Mesenchymal stem cell (in vitro differentiated cells and primary cell): Measurements from ENCODE around the gene CSRNP3.

Experiments used
- DNase-seq: peaks from one replicate; pipeline ENCODE4 v3.0.0-alpha.2; 2013
- H2AFZ ChIP-seq: one replicate; pipeline ENCODE4 v1.6.1; 2013; ENCODE audit warnings: low read depth, mild to moderate bottlenecking, control low read depth, inconsistent platforms, low read length, moderate library complexity
- H2AK5ac ChIP-seq: 2 replicates; pipeline ENCODE4 v1.6.1; 2013; ENCODE audit warnings: low read length, moderate library complexity, mild to moderate bottlenecking, inconsistent platforms; ENCODE audit not compliant: severe bottlenecking
- H2BK120ac ChIP-seq: one replicate; pipeline ENCODE4 v1.6.1; 2013; ENCODE audit warnings: low read depth, mild to moderate bottlenecking, inconsistent platforms, low read length, moderate library complexity
- H2BK12ac ChIP-seq, 2 experiments: one replicate each; pipeline ENCODE4 v1.6.1; 2013; ENCODE audit warnings: inconsistent platforms in 2 of 2, low read length in 2 of 2, mild to moderate bottlenecking in 2 of 2, moderate library complexity in 2 of 2, control low read depth in 1 of 2
- H2BK15ac ChIP-seq: one replicate; pipeline ENCODE4 v1.6.1; 2013; ENCODE audit warnings: mild to moderate bottlenecking, low read depth, inconsistent platforms; ENCODE audit not compliant: poor library complexity, severe bottlenecking
- H2BK5ac ChIP-seq: 2 replicates; pipeline ENCODE4 v1.6.1; 2013; ENCODE audit warnings: low read depth, mild to moderate bottlenecking, low read length, control low read depth, inconsistent platforms; ENCODE audit not compliant: poor library complexity, severe bottlenecking
- H3K14ac ChIP-seq, 2 experiments: one replicate each; pipeline ENCODE4 v1.6.1; 2013; ENCODE audit warnings: inconsistent platforms in 2 of 2, low read length in 2 of 2, control low read depth in 1 of 2, mild to moderate bottlenecking in 1 of 2, moderate library complexity in 1 of 2
- H3K18ac ChIP-seq, 2 experiments: one replicate each; pipeline ENCODE4 v1.6.1; 2013; ENCODE audit warnings: inconsistent platforms in 2 of 2, low read length in 2 of 2, control low read depth in 1 of 2, low read depth in 1 of 2, mild to moderate bottlenecking in 1 of 2
- H3K23ac ChIP-seq, 2 experiments: one replicate each; pipeline ENCODE4 v1.6.1; 2013; ENCODE audit warnings: inconsistent platforms in 2 of 2, low read length in 2 of 2, mild to moderate bottlenecking in 2 of 2, moderate library complexity in 2 of 2, control low read depth in 1 of 2
- H3K27ac ChIP-seq: 2 replicates; pipeline ENCODE4 v1.5.1; 2013; ENCODE audit warnings: mild to moderate bottlenecking, moderate library complexity, low read length, control low read depth, inconsistent platforms; ENCODE audit not compliant: poor library complexity, severe bottlenecking
- H3K27me3 ChIP-seq, 2 experiments: 2 replicates each; pipeline versions ENCODE4 v1.6.1 to v1.7.0; 2013; ENCODE audit warnings: low read length in 2 of 2, mild to moderate bottlenecking in 2 of 2, moderate library complexity in 2 of 2, control low read depth in 1 of 2, inconsistent platforms in 1 of 2; ENCODE audit not compliant: control insufficient read depth in 1 of 2, insufficient read depth in 1 of 2
- H3K36me3 ChIP-seq, 2 experiments: 2 replicates each; pipeline versions ENCODE4 v1.6.1 to v1.7.0; 2013; ENCODE audit warnings: low read length in 2 of 2, control low read depth in 1 of 2, inconsistent platforms in 1 of 2, low read depth in 1 of 2, mild to moderate bottlenecking in 1 of 2; ENCODE audit not compliant: insufficient read depth in 2 of 2, control insufficient read depth in 1 of 2
- H3K4ac ChIP-seq, 2 experiments: one replicate each; pipeline ENCODE4 v1.6.1; 2013; ENCODE audit warnings: inconsistent platforms in 2 of 2, low read length in 2 of 2, mild to moderate bottlenecking in 2 of 2, moderate library complexity in 2 of 2, control low read depth in 1 of 2, low read depth in 1 of 2
- H3K4me1 ChIP-seq: 2 replicates; pipeline ENCODE4 v1.6.1; 2013; ENCODE audit warnings: low read depth, low read length, control low read depth; ENCODE audit not compliant: control insufficient read depth, insufficient read depth
- H3K4me2 ChIP-seq: 2 replicates; pipeline ENCODE4 v1.6.1; 2013; ENCODE audit warnings: low read length, mild to moderate bottlenecking, inconsistent platforms; ENCODE audit not compliant: poor library complexity, severe bottlenecking
- H3K4me3 ChIP-seq, 2 experiments: 2 replicates each; pipeline versions ENCODE4 v1.5.1 to v1.7.0; 2013; ENCODE audit warnings: low read length in 2 of 2, mild to moderate bottlenecking in 2 of 2, control low read depth in 1 of 2, low read depth in 1 of 2; ENCODE audit not compliant: insufficient read depth in 1 of 2
- H3K79me1 ChIP-seq: replicated peaks from 2 replicates; pipeline ENCODE4 v1.6.1; 2013; ENCODE audit warnings: mild to moderate bottlenecking, control low read depth, low read length, inconsistent platforms; ENCODE audit not compliant: poor library complexity, severe bottlenecking
- H3K9ac ChIP-seq: 2 replicates; pipeline ENCODE4 v1.7.0; 2013; ENCODE audit warnings: mild to moderate bottlenecking, low read length, moderate library complexity
- H3K9me3 ChIP-seq: 2 replicates; pipeline ENCODE4 v1.7.0; 2013; ENCODE audit warnings: mild to moderate bottlenecking, low read length; ENCODE audit not compliant: control insufficient read depth
- H4K8ac ChIP-seq: one replicate; pipeline ENCODE4 v1.6.1; 2013; ENCODE audit warnings: inconsistent platforms, mild to moderate bottlenecking, low read length, moderate library complexity
- H4K91ac ChIP-seq: one replicate; pipeline ENCODE4 v1.6.1; 2013; ENCODE audit warnings: mild to moderate bottlenecking, low read length, inconsistent platforms
- WGBS: methylation state at CpG from one replicate; pipeline ENCODE4 v1.1.7; 2013; ENCODE audit warnings: mixed read lengths; 5-methylcytosine and 5-hydroxymethylcytosine counted together

The CSRNP3 gene

GRCh38 chr2:165427686-165428085, 41.8 kb upstream of the CSRNP3 start:
- Histone ChIP-seq H3K4ac (no peak overlapping the region), H3K36me3 (no peaks in the 10 kb centered on the region), H2AFZ (no peak overlapping the region), H2BK12ac (peak overlapping the region in 1 of 2 experiments; percentile 34), H3K9me3 (no peaks in the 10 kb centered on the region), H3K4me2 (no peak overlapping the region), H4K8ac (no peak overlapping the region), H3K23ac (no peak overlapping the region), H2AK5ac (no peak overlapping the region), H3K27me3 (no peaks in the 10 kb centered on the region), H3K4me1 (no peaks in the 10 kb centered on the region), H2BK15ac (no peak overlapping the region), H3K9ac (no peak overlapping the region), H3K79me1 (no peaks in the 10 kb centered on the region), H3K4me3 (no peak overlapping the region), H2BK120ac (no peak overlapping the region), H2BK5ac (no peak overlapping the region), H4K91ac (no peak overlapping the region), H3K14ac (peak overlapping the region in 1 of 2 experiments; percentile 83), H3K27ac (no peak overlapping the region), H3K18ac (no peak overlapping the region)
- DNase-seq = no peak
- WGBS = 81% methylated on average over 4 of the region's 4 CpGs

DNA sequence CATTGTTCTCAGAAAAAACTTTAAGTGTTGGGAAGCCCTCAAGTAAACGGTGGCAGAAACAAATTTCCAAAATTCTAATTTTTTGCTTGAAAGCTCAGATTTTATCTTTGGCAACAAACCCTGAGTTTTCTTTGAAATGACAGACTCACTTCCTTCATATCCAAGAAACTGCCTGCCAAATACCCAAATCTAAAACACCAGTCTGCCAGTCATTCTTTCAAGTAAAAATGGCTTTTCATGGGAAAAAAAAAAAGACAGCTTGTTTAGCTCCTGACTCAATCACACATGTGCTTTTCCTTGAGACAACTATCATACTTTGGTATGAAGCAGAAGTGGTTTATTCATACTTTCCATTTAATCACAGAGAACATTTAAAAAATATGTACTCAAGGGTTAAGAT, 40.6 kb upstream of the CSRNP3 start:
- H2BK12ac ChIP-seq = no peak overlapping the region
- H4K8ac ChIP-seq = no peak overlapping the region
- no peaks in the 10 kb centered on the region for H3K4me1 ChIP-seq
- H3K4me2 ChIP-seq = no peak overlapping the region
- no peak overlapping the region for H3K14ac ChIP-seq
- H3K79me1 ChIP-seq = no peaks in the 10 kb centered on the region
- no peaks in the 10 kb centered on the region for H3K27me3 ChIP-seq
- no peak overlapping the region for H2BK120ac ChIP-seq
- 100% methylated on average over 1 of the region's 1 CpG for WGBS
- no peak overlapping the region for H3K4ac ChIP-seq
- peak; percentile 20 for DNase-seq
- H2BK15ac ChIP-seq = no peak overlapping the region
- no peak overlapping the region for H2AK5ac ChIP-seq
- no peak overlapping the region for H2AFZ ChIP-seq
- no peak overlapping the region for H3K27ac ChIP-seq
- H3K23ac ChIP-seq = no peak overlapping the region
- no peak overlapping the region for H3K4me3 ChIP-seq
- no peak overlapping the region for H4K91ac ChIP-seq
- no peaks in the 10 kb centered on the region for H3K9me3 ChIP-seq
- no peak overlapping the region for H2BK5ac ChIP-seq
- H3K18ac ChIP-seq = no peak overlapping the region
- H3K9ac ChIP-seq = peak overlapping the region; percentile 60
- no peaks in the 10 kb centered on the region for H3K36me3 ChIP-seq

- no peaks in the 10 kb centered on the region for H3K9me3 ChIP-seq
These were observed 38.5 kb upstream of the CSRNP3 start for GRCh38 chr2:165431014-165431413.

DNA sequence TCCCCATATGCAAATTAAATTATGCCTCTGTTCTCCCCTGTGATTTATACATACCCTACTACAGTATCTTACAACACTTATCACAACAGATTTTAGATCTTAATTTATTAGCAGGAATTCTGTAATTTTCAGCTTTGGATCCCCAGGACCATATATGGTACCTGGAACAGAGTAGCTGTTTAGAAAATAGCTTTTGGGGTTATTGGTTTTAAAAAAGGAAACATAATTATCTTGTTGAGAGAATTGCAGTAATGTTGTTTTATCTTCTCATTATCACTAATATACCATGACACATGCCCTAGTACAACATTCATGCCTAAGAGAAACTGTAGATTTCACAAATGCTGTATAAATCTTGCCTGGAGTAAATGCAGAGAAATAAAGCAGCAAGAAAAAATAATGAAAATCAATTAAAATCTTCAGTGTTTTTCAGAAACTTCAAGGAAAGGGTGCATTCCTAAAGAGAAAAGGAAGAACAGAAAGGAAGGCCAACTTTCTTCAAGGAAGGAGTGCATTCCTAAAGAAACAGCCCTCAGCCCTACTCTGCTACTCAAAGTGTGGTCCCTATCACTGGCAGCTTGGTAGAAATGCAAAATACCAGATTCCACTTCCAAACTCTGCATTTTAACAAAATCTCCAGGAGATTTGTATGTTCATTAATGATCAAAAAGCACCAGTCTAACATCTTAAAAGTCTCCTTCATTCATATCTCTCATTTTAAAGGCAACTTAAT, 37.1 kb upstream of the CSRNP3 start:
- Histone ChIP-seq H4K91ac (no peak overlapping the region), H3K14ac (no peak overlapping the region), H3K4me2 (no peak overlapping the region), H3K27ac (no peak overlapping the region), H3K9me3 (no peaks in the 10 kb centered on the region), H3K23ac (no peak overlapping the region), H2BK5ac (no peak overlapping the region), H2AK5ac (no peak overlapping the region), H3K79me1 (no peaks in the 10 kb centered on the region), H3K4ac (no peak overlapping the region), H3K36me3 (no peaks in the 10 kb centered on the region), H3K9ac (no peak overlapping the region), H3K27me3 (no peaks in the 10 kb centered on the region), H2BK15ac (no peak overlapping the region), H3K4me1 (no peaks in the 10 kb centered on the region), H4K8ac (no peak overlapping the region), H2AFZ (no peak overlapping the region), H3K4me3 (no peak overlapping the region), H2BK120ac (no peak overlapping the region), H3K18ac (no peak overlapping the region), H2BK12ac (no peak overlapping the region)
- no peak for DNase-seq

More at GRCh38 chr2:165431014-165431413, 38.5 kb upstream of the CSRNP3 start:
- Histone ChIP-seq H2AK5ac (no peak overlapping the region), H3K14ac (no peak overlapping the region), H2BK120ac (no peak overlapping the region), H2AFZ (no peak overlapping the region), H4K91ac (no peak overlapping the region), H3K9ac (no peak overlapping the region), H4K8ac (no peak overlapping the region), H2BK15ac (no peak overlapping the region), H3K4me2 (no peak overlapping the region), H3K4me3 (no peak overlapping the region), H3K36me3 (no peaks in the 10 kb centered on the region), H2BK5ac (no peak overlapping the region), H3K27me3 (no peaks in the 10 kb centered on the region), H3K23ac (no peak overlapping the region), H3K4me1 (no peaks in the 10 kb centered on the region), H2BK12ac (no peak overlapping the region), H3K18ac (no peak overlapping the region), H3K27ac (no peak overlapping the region), H3K79me1 (no peaks in the 10 kb centered on the region), H3K4ac (no peak overlapping the region)
- DNase-seq = no peak
